DMS79 (cell line): ENCODE results near the gene GORASP2.

Experiments used
- DNase-seq: peaks from one replicate; lab custom pipeline; 2025; lab: John Stamatoyannopoulos, UW

Gene GORASP2

DNA sequence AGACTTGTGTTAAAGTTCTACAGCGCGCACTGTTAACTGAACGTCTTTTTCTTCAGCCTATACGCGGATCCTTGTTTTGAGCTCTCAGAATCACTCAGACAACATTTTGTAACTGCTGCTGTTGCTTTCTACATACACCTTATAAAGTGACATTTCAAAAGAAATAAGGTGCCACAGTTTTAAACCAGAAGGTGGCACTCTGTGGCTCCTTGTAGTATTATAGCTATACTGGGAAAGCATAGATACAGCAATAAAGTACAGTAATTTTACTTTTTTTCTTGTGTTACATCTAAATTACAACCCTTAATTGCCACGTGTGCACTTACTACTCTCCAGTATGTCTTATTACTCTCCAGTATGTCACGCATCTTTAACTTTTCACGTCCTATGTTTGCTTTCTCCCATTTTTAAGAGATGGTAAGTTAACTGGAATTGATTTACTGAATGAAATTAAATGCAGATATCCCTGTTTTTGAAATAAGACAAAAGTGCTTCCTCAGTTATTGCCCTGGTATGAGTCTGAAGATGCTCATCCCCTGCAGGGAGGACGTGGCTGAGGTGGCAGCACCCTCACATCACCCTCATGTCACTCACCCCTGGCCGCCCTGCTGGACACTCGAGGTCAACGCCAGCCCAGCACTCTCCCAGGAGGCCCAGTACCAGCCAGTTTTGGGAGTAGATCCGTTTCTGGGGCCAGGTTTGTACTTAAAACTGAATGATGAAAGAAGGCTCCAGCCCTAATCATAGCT, 37.8 kb downstream of the GORASP2 start:
- DNase-seq = no peak

DNA sequence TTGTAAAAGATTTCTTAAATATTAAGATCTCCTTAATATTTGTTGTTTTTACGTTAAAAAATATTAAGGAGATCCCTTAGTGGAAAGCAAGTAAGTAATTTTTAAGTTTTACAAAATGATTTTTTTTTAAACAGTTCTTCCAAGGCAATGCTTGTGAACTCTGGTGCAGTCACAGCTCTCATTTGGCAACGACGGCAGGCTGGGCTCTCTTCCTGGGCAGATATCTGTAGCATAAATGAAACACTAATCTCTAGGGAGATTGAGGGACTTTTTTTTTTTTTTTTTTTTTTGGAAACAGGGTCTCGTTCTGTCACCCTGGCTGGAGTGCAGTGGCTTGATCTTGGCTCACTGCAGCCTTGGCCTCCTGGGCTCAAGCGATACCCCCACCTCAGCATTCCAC, 38.5 kb downstream of the GORASP2 start:
- no peak for DNase-seq

DNA sequence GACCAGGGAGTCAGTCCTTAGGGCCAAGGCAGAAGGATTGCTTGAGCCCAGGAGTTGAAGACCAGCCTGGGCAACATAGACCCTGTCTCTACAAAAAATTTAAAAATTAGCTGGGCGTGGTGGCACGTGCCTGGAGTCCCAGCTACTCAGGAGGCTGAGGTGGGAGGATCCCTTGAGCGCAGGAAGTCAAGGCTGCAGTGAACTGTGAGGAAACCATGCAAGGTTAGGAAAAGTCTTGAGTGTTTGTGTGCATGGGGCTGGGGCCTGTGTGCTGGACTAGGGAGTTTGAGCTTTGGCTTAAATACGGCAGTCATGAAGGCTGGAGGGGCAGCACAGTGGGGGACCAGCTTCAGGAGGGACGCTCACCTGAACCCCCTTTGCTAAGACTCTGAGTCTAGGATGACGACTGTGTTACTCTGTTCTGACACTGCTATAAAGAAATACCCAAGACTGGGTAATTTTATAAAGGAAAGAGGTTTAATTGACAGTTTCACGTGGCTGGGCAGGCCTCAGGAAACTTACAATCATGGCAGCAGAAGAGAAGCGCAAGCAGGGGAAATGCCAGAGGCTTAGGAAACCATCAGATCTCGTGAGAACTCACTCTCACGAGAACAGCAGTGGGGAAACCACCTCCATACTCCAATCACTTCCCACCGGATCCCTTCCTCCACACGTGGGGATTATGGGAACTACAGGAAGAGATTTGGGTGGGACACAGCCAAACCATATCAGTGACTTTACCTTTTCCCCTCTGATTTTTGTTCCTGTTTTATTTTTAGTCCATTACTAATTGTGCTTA, 39.4 kb downstream of the GORASP2 start:
- DNase-seq = no peak

GRCh38 chr2:170969030-170969429, 40.0 kb downstream of the GORASP2 start:
- no peak for DNase-seq

DNA sequence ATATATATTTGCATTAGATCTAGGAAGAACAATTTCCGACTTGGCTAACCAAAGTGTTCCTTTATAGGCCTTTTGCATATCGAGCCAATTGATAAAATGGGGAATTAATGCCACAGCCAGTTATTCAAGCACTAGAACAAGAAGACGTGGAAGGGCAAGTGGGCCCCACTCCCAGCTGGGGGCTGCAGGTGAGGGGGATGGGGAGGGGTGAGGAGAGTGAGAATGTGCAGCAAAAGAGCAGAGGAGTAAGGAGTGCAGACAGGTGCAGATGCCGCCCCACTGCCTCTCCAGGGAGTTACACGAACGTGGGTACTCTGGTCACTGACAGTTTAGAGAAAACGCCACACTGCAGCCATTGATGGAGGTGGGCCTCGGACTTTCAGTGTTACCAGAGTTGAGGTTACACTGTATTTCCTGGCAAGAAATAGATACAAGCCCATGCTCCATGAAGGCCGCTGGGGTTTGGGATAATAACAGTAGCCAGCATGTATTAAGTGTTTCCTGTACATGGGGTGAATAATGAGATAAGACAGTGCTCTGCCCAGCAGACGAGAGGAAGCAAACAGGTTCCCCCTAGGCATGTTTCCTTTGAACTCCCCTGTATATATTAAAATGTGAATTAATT, 40.9 kb downstream of the GORASP2 start:
- no peak for DNase-seq

- DNase-seq = no peak
Measured at GRCh38 chr2:170971071-170971470, 42.0 kb downstream of the GORASP2 start.

DNA sequence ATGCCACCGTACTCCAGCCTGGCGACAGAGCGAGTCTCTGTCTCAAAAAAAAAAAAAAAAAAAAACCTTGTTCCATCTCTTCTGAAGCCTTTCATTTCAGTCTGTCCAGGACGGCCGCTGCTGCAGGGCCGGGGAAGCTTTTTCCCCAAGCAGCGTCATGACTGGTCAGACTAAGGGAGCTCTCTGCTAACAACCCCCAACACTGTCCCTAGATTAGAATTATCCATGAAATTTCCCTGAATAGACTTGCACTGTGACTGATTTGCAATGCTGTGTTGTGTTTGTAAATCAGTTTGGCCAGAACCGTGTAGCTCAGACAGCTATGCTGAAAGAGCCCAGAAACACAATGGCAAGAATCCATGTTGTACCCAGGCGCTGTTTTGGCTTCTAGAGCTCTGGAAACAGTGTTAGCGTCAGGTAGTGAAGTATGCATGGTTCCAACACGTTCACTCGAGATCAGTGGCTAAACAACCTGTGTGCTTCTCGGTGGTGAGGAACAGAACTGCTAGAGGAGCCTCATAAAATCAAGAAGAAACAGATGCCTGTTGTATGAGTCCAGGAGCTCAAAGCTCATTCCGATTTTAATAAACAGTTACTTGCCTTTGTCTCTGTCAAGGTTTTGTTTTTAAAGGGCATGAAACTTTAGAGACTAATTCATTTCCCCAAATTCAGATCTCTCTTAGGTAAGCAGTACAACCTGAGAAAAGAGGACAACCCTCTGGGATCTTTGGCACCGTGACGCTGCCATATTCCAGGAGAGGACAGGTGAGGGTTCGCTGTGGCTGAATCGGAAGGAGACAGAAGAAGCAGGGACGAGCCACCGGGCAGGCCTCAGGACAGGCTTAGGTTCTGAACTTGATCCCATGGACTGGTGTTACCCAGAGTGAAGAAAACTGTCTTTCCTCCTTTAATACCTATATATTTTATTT, 43.5 kb downstream of the GORASP2 start:
- no peak for DNase-seq

DNA sequence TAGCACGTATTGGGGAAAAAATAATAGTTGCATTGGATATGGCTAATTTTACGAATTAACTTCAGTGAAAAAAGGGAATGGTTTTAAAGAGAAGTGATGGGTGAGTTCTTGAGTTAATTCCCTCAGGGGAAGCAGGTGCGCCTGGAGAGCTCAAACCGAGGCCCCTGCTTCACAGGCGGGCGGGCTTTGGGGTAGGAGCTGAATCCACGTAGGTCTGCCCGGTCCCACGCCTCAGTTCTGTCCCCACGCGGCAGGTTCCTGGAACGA, 44.1 kb downstream of the GORASP2 start:
- no peak for DNase-seq

- DNase-seq = peak; percentile 74
Measured at GRCh38 chr2:170973492-170974303, 44.6 kb downstream of the GORASP2 start.

- no peak for DNase-seq
Measured at GRCh38 chr2:170974304-170974993, 45.4 kb downstream of the GORASP2 start.

DNA sequence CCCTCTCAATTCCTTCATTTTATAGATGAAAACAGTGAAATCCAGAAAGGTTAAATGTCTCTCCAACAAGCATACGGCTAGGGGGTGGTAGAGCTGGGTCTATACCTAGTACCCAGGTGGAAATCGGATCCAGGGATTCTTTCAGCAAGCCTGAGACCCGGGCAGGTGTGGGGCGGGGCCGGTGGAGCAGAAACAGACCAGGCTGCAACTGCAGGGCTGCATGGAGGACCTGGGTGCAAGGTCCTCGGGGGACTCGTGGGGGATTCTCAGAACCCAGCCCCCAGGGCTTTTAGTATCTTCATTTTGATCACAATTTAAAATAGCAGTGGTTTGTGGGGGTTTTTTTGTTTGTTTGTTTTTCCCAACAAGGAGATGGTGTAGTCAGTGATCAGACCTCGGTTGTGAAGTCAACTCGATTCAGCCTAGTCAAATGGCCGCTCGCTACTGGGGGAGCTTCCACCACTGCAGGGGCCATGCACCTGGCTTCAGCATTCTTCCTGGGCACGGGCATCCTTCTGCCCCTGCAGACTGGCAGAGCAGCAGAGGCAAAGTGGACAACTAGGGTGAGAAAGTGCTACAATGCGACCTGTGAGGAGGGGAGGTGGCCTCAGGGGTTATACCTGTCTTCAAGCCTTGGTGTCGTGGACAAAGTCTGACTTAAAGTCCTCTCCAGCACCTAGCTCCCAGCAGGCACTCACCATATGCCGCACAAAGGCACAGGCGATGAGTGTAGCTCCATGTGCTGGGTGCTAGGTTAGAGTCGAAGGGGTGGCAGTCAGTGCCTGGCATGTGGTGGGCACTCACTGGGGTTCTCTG, 46.3 kb downstream of the GORASP2 start:
- no peak for DNase-seq

DNA sequence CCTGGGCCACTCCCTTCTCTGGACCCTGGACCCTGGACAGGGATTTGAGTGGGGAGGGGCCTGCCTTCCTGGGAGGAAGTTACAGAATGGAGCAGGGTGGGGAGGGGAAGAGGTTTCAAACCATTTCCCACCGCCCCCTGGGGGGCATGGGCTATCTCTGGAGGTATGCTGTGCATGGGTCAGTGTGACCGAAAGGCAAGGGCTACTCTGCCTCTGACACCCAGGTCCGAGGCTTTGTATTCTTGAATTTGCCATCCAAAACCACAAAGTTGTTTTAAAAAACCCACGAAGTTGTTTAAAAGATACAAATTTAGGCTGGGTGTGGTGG, 46.9 kb downstream of the GORASP2 start:
- no peak for DNase-seq

GRCh38 chr2:170984079-170984478, 55.0 kb downstream of the GORASP2 start:
- no peak for DNase-seq

GRCh38 chr2:170985407-170985806, 56.4 kb downstream of the GORASP2 start:
- no peak for DNase-seq

GRCh38 chr2:170986566-170987258, 57.7 kb downstream of the GORASP2 start:
- DNase-seq = no peak

GRCh38 chr2:170991398-170992182, 62.5 kb downstream of the GORASP2 start:
- peak; percentile 63 for DNase-seq

GRCh38 chr2:170996316-170996715, 67.3 kb downstream of the GORASP2 start:
- no peak for DNase-seq

- no peak for DNase-seq
Measured at GRCh38 chr2:170997893-170998597, 69.0 kb downstream of the GORASP2 start.
